WTC11 (cell line): Measurements from ENCODE around the gene SNX25. TPM values are rescaled to one million over a fixed set of nuclear protein-coding genes. Genes with fewer than 3 reads are reported as not detected.

ENCODE experiments used
- ATAC-seq: fragments of 200-7000 bp; cut with Tn5 transposase; 2 replicates; pipeline ENCODE4 v1.10.0; 2021; ENCODE audit warnings: mild to moderate bottlenecking, moderate library complexity
- CTCF ChIA-PET: fragments of 300-600 bp; sonication (Branson Sonifier 250); formaldehyde crosslinking; loops from one replicate; lab custom pipeline; 2021; ENCODE audit warnings: antibody characterized with exemption; lab: Charles Lee
- POLR2A ChIA-PET: fragments of 350-600 bp; sonication (Branson Sonifier 250); formaldehyde crosslinking; loops from one replicate; lab custom pipeline; 2021; ENCODE audit warnings: antibody characterized with exemption; lab: Charles Lee
- DNase-seq: peaks from one replicate; pipeline ENCODE4 v3.0.0; 2021; ENCODE audit warnings: low spot score
- H3K27ac Mint-ChIP-seq: 2 replicates; pipeline ENCODE4 v1.8.0; 2021; ENCODE audit warnings: mixed read lengths
- H3K27me3 Mint-ChIP-seq: 2 replicates; pipeline ENCODE4 v1.8.0; 2021; ENCODE audit warnings: low read depth, mild to moderate bottlenecking, moderate library complexity, mixed read lengths
- H3K36me3 Mint-ChIP-seq: 2 replicates; pipeline ENCODE4 v1.8.0; 2021; ENCODE audit warnings: mixed read lengths
- H3K4me1 Mint-ChIP-seq: 2 replicates; pipeline ENCODE4 v1.8.0; 2022; ENCODE audit warnings: mixed read lengths
- H3K4me3 Mint-ChIP-seq: 2 replicates; pipeline ENCODE4 v1.8.0; 2021; ENCODE audit warnings: mild to moderate bottlenecking, moderate library complexity, mixed read lengths
- H3K9me3 Mint-ChIP-seq: 2 replicates; pipeline ENCODE4 v1.8.0; 2021; ENCODE audit warnings: mixed read lengths
- ARID4B ChIP-seq: sonication (generic); formaldehyde crosslinking; IDR thresholded peaks from 2 replicates; pipeline ENCODE4 v1.8.0; 2023; ENCODE audit warnings: missing genetic modification reagents, mild to moderate bottlenecking, borderline replicate concordance
- E2F5 ChIP-seq: sonication (generic); formaldehyde crosslinking; IDR thresholded peaks from 2 replicates; pipeline ENCODE4 v1.8.1; 2022; ENCODE audit warnings: mild to moderate bottlenecking, moderate library complexity, missing genetic modification reagents
- FOXK1 ChIP-seq: sonication (generic); formaldehyde crosslinking; IDR thresholded peaks from 2 replicates; pipeline ENCODE4 v1.8.0; 2022; ENCODE audit warnings: mild to moderate bottlenecking, moderate library complexity, missing genetic modification reagents
- GABPB1 ChIP-seq: sonication (generic); formaldehyde crosslinking; IDR thresholded peaks from 2 replicates; pipeline ENCODE4 v1.8.1; 2023; ENCODE audit warnings: mild to moderate bottlenecking, missing genetic modification reagents
- GRHL2 ChIP-seq: fragments of 250-450 bp; sonication (Bioruptor Pico); IDR thresholded peaks from 2 replicates; pipeline ENCODE4 v1.8.0; 2022; ENCODE audit warnings: mild to moderate bottlenecking, moderate library complexity; ENCODE audit not compliant: insufficient replicate concordance, severe bottlenecking
- MYBL2 ChIP-seq: sonication (generic); formaldehyde crosslinking; IDR thresholded peaks from 2 replicates; pipeline ENCODE4 v1.8.1; 2023; ENCODE audit warnings: mild to moderate bottlenecking, moderate library complexity, missing genetic modification reagents
- PRRX2 ChIP-seq: fragments of 250-450 bp; sonication (Bioruptor Pico); IDR thresholded peaks from 2 replicates; pipeline ENCODE4 v1.8.0; 2021; ENCODE audit warnings: mild to moderate bottlenecking
- SMAD3 ChIP-seq: sonication (generic); formaldehyde crosslinking; IDR thresholded peaks from 2 replicates; pipeline ENCODE4 v1.8.0; 2022; ENCODE audit warnings: missing genetic modification reagents, mild to moderate bottlenecking, borderline replicate concordance
- TEAD1 ChIP-seq: sonication (generic); formaldehyde crosslinking; IDR thresholded peaks from 2 replicates; pipeline ENCODE4 v1.8.0; 2022; ENCODE audit warnings: mild to moderate bottlenecking, missing genetic modification reagents
- ZNF138 ChIP-seq: sonication (generic); formaldehyde crosslinking; conservative IDR thresholded peaks from 2 replicates; pipeline ENCODE4 v1.8.1; 2022; ENCODE audit warnings: mild to moderate bottlenecking, moderate library complexity, missing genetic modification reagents
- ZNF232 ChIP-seq: sonication (generic); formaldehyde crosslinking; IDR thresholded peaks from 2 replicates; pipeline ENCODE4 v1.8.0; 2022; ENCODE audit warnings: mild to moderate bottlenecking, missing genetic modification reagents
- ZNF263 ChIP-seq: sonication (generic); formaldehyde crosslinking; IDR thresholded peaks from 2 replicates; pipeline ENCODE4 v1.8.1; 2022; ENCODE audit warnings: low read depth, mild to moderate bottlenecking, moderate library complexity, missing genetic modification reagents
- total RNA-seq: library from RNA; stranded (reverse); gene quantifications from 3 replicates; pipeline ENCODE4 v1.2.3, GENCODE V29; 2021
- TF ChIP-seq, protein P1 (sequence below): fragments of 250-450 bp; sonication (Bioruptor Pico); IDR thresholded peaks from 2 replicates; pipeline ENCODE4 v1.9.0; 2021; ENCODE audit warnings: mild to moderate bottlenecking

Gene SNX25
- total RNA-seq, 1 experiment from 2014 or later: 16.9 TPM

DNA sequence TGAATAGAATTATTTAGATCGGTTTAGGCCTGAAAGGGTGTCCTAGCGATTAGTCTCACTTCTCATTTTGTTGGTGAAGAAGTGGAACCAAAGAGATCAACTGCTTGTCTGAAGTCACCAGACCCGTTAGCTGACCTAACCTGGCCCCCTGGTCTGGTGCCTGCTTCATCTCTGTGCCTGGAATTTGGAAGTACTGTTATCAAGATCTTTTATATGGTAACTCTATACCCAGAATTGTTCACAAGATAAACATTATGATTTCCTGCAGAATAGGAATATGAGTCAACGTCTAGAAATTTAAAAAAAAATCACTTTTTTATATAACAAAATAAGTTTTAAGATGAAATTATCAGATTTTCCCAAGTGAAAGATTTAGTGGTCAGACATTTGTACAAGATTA is 149.1 kb downstream of the SNX25 start (continued):
- TF ChIP-seq E2F5 (no peak), ARID4B (CRISPR knock-in tag) (no peak), GABPB1 (no peak)

DNA sequence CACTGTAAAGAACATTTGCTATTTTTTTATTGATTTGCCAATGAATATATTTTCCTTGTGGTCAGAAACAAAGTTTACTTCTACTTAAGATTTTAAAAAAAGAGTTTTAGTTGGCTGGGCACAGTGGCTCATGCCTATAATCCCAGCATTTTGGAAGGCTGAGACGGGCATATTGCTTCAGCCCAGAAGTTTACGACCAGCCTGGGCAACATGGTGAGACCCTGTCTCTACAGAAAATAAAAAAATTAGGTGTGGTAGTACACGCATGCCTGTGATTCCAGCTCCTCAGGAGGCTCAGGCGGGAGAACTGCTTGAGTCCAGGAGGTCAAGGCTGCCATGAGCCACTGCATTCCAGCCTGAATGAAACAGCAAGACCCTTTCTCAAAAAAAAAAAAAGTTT is 149.6 kb downstream of the SNX25 start:
- Mint-ChIP-seq H3K9me3 (no peaks in the 10 kb centered on the region), H3K4me3 (no peak overlapping the region), H3K4me1 (peaks cover 10% of the 10 kb centered on the region), H3K36me3 (peaks cover 7% of the 10 kb centered on the region; the same call in 1 of the 2 replicates), H3K27ac (no peak overlapping the region), H3K27me3 (no peaks in the 10 kb centered on the region)
- ATAC-seq (no peak), DNase-seq (no peak)
- CTCF ChIA-PET: no interaction called here
- POLR2A ChIA-PET: interaction anchor here (0.7 kb wide), 2 partner anchors 75 to 1247 kb away, joined by 3 read pairs; no protein-coding TSS in a partner anchor
- TF ChIP-seq GRHL2 (CRISPR knock-in tag): no peak

GRCh38 chr4:185359767-185360446 is 150.5 kb downstream of the SNX25 start:
- Mint-ChIP-seq H3K4me3 (no peak overlapping the region), H3K27me3 (no peaks in the 10 kb centered on the region), H3K9me3 (no peaks in the 10 kb centered on the region), H3K27ac (no peak overlapping the region), H3K4me1 (peaks cover 10% of the 10 kb centered on the region), H3K36me3 (peaks cover 7% of the 10 kb centered on the region; the same call in 1 of the 2 replicates)
- ChIA-PET CTCF (no interaction called here), POLR2A (no interaction called here)
- DNase-seq: no peak
- TF ChIP-seq FOXK1 (CRISPR knock-in tag): no peak
- no peak for ATAC-seq

- H3K27me3 Mint-ChIP-seq: no peaks in the 10 kb centered on the region
- ChIA-PET CTCF (no interaction called here), POLR2A (no interaction called here)
- H3K9me3 Mint-ChIP-seq: no peaks in the 10 kb centered on the region
- peaks cover 10% of the 10 kb centered on the region for H3K4me1 Mint-ChIP-seq
- no peak overlapping the region for H3K4me3 Mint-ChIP-seq
- 0 out of 2 replicates have a peak overlapping the region, but pooled peaks have one; percentile 25 for H3K27ac Mint-ChIP-seq
- DNase-seq (no peak), ATAC-seq (no peak)
- H3K36me3 Mint-ChIP-seq: peaks cover 7% of the 10 kb centered on the region; the same call in 1 of the 2 replicates
- TF ChIP-seq SMAD3 (CRISPR knock-in tag) (no peak), ZNF263 (CRISPR knock-in tag) (no peak), PRRX2 (no peak), TEAD1 (no peak), ZNF138 (no peak), MYBL2 (CRISPR knock-in tag) (no peak), ARID4B (CRISPR knock-in tag) (no peak), ZNF232 (no peak)
- TF ChIP-seq, protein P1, sequence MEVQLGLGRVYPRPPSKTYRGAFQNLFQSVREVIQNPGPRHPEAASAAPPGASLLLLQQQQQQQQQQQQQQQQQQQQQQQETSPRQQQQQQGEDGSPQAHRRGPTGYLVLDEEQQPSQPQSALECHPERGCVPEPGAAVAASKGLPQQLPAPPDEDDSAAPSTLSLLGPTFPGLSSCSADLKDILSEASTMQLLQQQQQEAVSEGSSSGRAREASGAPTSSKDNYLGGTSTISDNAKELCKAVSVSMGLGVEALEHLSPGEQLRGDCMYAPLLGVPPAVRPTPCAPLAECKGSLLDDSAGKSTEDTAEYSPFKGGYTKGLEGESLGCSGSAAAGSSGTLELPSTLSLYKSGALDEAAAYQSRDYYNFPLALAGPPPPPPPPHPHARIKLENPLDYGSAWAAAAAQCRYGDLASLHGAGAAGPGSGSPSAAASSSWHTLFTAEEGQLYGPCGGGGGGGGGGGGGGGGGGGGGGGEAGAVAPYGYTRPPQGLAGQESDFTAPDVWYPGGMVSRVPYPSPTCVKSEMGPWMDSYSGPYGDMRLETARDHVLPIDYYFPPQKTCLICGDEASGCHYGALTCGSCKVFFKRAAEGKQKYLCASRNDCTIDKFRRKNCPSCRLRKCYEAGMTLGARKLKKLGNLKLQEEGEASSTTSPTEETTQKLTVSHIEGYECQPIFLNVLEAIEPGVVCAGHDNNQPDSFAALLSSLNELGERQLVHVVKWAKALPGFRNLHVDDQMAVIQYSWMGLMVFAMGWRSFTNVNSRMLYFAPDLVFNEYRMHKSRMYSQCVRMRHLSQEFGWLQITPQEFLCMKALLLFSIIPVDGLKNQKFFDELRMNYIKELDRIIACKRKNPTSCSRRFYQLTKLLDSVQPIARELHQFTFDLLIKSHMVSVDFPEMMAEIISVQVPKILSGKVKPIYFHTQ (CRISPR knock-in tag): no peak
Observed at GRCh38 chr4:185361872-185362271, 152.5 kb downstream of the SNX25 start.
